K562 (cell line): ENCODE results near the gene FYB1. TPM values are rescaled to one million over a fixed set of nuclear protein-coding genes. Genes with fewer than 3 reads are reported as not detected.

Source experiments
- ATF1 ChIP-seq, 2 experiments: fragments of 450-650 bp in 1 of 2; IDR thresholded peaks; 2 replicates each; pipeline ENCODE4 v1.6.1; 2016; ENCODE audit warnings: missing compliant biosample characterization in 1 of 2, missing genetic modification characterization in 1 of 2
- DEAF1 ChIP-seq: fragments of 450-650 bp; formaldehyde crosslinking; IDR thresholded peaks from 2 replicates; pipeline ENCODE4 v1.4.0; 2020; ENCODE audit warnings: mild to moderate bottlenecking, moderate library complexity
- DPF2 ChIP-seq: fragments of 450-650 bp; IDR thresholded peaks from 2 replicates; pipeline ENCODE4 v1.6.1; 2016
- PBX2 ChIP-seq, 2 experiments: IDR thresholded peaks in 1 of 2; conservative IDR thresholded peaks in 1 of 2; 2 replicates each; pipeline ENCODE4 v1.6.1; 2016; ENCODE audit warnings: low read depth in 2 of 2, mild to moderate bottlenecking in 1 of 2, missing compliant biosample characterization in 1 of 2, missing genetic modification characterization in 1 of 2, moderate library complexity in 1 of 2
- POU5F1 ChIP-seq: fragments of 150-350 bp; IDR thresholded peaks from 2 replicates; pipeline ENCODE4 v1.6.1; 2014; ENCODE audit warnings: borderline replicate concordance, low read length, low read depth, mild to moderate bottlenecking; ENCODE audit not compliant: partially characterized antibody
- RCOR1 ChIP-seq, 2 experiments: IDR thresholded peaks; 2 replicates each; pipeline ENCODE4 v1.6.1; 2012; ENCODE audit warnings: low read depth in 2 of 2, low read length in 2 of 2, borderline replicate concordance in 1 of 2, improper control_type of control experiment in 1 of 2
- SUPT5H ChIP-seq: fragments of 450-650 bp; IDR thresholded peaks from 2 replicates; pipeline ENCODE4 v1.6.1; 2016
- TAF7 ChIP-seq: fragments of 450-650 bp; IDR thresholded peaks from 2 replicates; pipeline ENCODE4 v1.6.1; 2016; ENCODE audit warnings: missing genetic modification characterization, missing compliant biosample characterization
- polyA plus RNA-seq, 8 experiments: library from polyadenylated mRNA; depleted of rRNA in 4 of 8; stranded (reverse) in 5 of 8; unstranded in 3 of 8; fragments of >200 nt; fragmentation: Nextera tagmentation in 2 of 8; fragmentation: Illumina TruSeq in 1 of 8; extraction: Ambion mirVana in 2 of 8; extraction: Trizol in 1 of 8; gene quantifications; 2 replicates each; pipeline versions ENCODE4 v1.2.1 to v1.2.3, GENCODE V29; 2011 to 2014; ENCODE audit warnings: inconsistent platforms in 1 of 8, missing spikeins in 1 of 8
- total RNA-seq, 7 experiments: library from RNA; depleted of rRNA in 6 of 7; stranded (reverse); fragments of >200 nt in 6 of 7; fragmentation: Illumina TruSeq in 2 of 7; extraction: Trizol in 2 of 7; gene quantifications; 2 replicates each; pipeline versions ENCODE4 v1.2.1 to v1.2.3, GENCODE V29; 2011 to 2021; ENCODE audit warnings: low replicate concordance in 1 of 7

The FYB1 gene
- total and polyA plus RNA-seq, 9 of the 15 experiments (the other 6 are each of a cell fraction or from before 2014, with no cell fraction given): 4.7 to 31.5 (median 9.7) TPM

DNA sequence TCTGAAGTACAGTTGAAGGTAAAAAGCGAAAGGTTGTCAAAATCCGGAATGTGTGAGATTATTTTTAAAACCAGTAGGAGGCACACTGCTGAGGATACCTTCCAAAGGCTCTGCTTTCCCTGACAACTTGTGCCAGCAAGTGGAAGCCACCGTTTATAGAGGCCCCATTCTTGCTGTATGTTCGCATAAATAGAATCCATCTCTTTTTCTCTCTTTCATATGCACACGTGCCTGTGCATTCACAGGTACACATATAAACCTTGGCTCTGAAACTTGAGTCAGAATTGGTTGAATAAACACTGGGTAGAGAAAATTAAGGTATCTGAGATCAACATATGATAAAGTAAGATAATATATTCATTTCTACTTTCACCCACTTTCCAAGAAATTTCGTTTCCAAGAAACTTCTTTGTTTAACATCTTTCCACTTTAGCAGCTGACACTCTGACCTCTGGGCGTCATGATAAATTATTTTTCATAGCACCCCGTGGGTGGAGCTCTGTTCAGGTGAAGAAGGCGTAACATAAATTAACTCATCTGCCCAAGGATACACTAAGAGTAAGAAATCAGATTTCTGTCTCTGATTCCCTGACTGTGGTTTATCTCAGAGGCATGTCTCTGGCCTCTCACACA is 81.4 kb downstream of the FYB1 start (continued):
- no peak for TF ChIP-seq PBX2 (CRISPR knock-in tag; IDR thresholded peaks at IDR 0.05; ENCODE audit: low read depth)
- TF ChIP-seq PBX2 (tag; conservative IDR thresholded peaks at IDR 0.05; ENCODE audit: low read depth): peak; percentile 63
- no peak for TF ChIP-seq POU5F1
- TF ChIP-seq ATF1 (CRISPR knock-in tag; IDR thresholded peaks at IDR 0.05): no peak
- 0 out of 2 replicates have a peak, but pooled peaks have one; percentile 17 for TF ChIP-seq ATF1 (tag; IDR thresholded peaks at IDR 0.05)
- TF ChIP-seq TAF7 (tag): no peak
- TF ChIP-seq DEAF1 (CRISPR knock-in tag): no peak
- TF ChIP-seq SUPT5H: no peak
- 0 out of 2 replicates have a peak, but pooled peaks have one; percentile 42 for TF ChIP-seq DPF2
- peak in 1 of 2 experiments; percentile 72; a peak in 2 of 4 replicates for TF ChIP-seq RCOR1 (IDR thresholded peaks at IDR 0.05; ENCODE audit: borderline replicate concordance in 1 of 2, low read depth in 2 of 2, low read length in 2 of 2)
